GM19351 (cell line): Measurements from ENCODE around the gene PDCD6IP.
A peak's percentile ranks its signal among the peaks of the same experiment; 100 is the strongest.

Experiments used
- ATAC-seq: cut with Tn5 transposase; IDR thresholded peaks from one replicate; pipeline ENCODE4 v1.9.1; 2021; ENCODE audit warnings: mild to moderate bottlenecking, moderate library complexity; ENCODE audit not compliant: unreplicated experiment

PDCD6IP gene

GRCh38 chr3:33887478-33887877 lies 89.0 kb downstream of the PDCD6IP start:
- ATAC-seq, result no peak

GRCh38 chr3:33889394-33890039 lies 91.1 kb downstream of the PDCD6IP start:
- ATAC-seq, result no peak

- no peak for ATAC-seq
These were observed 94.2 kb downstream of the PDCD6IP start for GRCh38 chr3:33892655-33893054.

GRCh38 chr3:33895658-33896057 lies 97.2 kb downstream of the PDCD6IP start:
- no peak for ATAC-seq

- no peak for ATAC-seq
These were observed 98.9 kb downstream of the PDCD6IP start for GRCh38 chr3:33897306-33897705.

GRCh38 chr3:33898901-33899300 lies 100.5 kb downstream of the PDCD6IP start:
- ATAC-seq, result no peak

- ATAC-seq, result no peak
These were observed 102.0 kb downstream of the PDCD6IP start for GRCh38 chr3:33900440-33900808.

GRCh38 chr3:33900809-33901505 lies 102.5 kb downstream of the PDCD6IP start:
- no peak for ATAC-seq

GRCh38 chr3:33901862-33902563 lies 103.6 kb downstream of the PDCD6IP start:
- ATAC-seq, result no peak

GRCh38 chr3:33904730-33905129 lies 106.3 kb downstream of the PDCD6IP start:
- ATAC-seq, result no peak

- no peak for ATAC-seq
These were observed 109.9 kb downstream of the PDCD6IP start for GRCh38 chr3:33908250-33908851.

- ATAC-seq, result no peak
These were observed 111.1 kb downstream of the PDCD6IP start for GRCh38 chr3:33909547-33909946.

GRCh38 chr3:33910031-33910430 lies 111.6 kb downstream of the PDCD6IP start:
- ATAC-seq, result no peak

- ATAC-seq, result no peak
These were observed 113.3 kb downstream of the PDCD6IP start for GRCh38 chr3:33911525-33912322.

GRCh38 chr3:33914212-33914611 lies 115.8 kb downstream of the PDCD6IP start:
- no peak for ATAC-seq

GRCh38 chr3:33914731-33915379 lies 116.4 kb downstream of the PDCD6IP start:
- no peak for ATAC-seq

GRCh38 chr3:33915796-33916546 lies 117.5 kb downstream of the PDCD6IP start:
- ATAC-seq, result peak; percentile 74

GRCh38 chr3:33918126-33918756 lies 119.8 kb downstream of the PDCD6IP start:
- ATAC-seq, result no peak
